Measurements from ENCODE around the gene COBLL1.

COBLL1 gene

GRCh38 chr2:164879901-164880535, 38.4 kb upstream of the COBLL1 start:
- no peaks in the 10 kb centered on the region for H3K9me3 ChIP-seq (ENCODE audit: low read length)
- H4K20me1 ChIP-seq (ENCODE audit: insufficient read depth, low read length) = no peaks in the 10 kb centered on the region
- no peaks in the 10 kb centered on the region for H3K27me3 ChIP-seq (ENCODE audit: insufficient read depth, low read length)
- TF ChIP-seq CTCF (IDR thresholded peaks at IDR 0.05; ENCODE audit: low read length) (no peak), EZH2 (IDR thresholded peaks at IDR 0.05; ENCODE audit: borderline replicate concordance, low read length) (no peak)
- H3K4me3 ChIP-seq (ENCODE audit: low read depth, low read length, poor library complexity, severe bottlenecking) = no peak overlapping the region
- no peak overlapping the region for H3K4me2 ChIP-seq (ENCODE audit: low read length)
- H3K9me2 ChIP-seq (ENCODE audit: low read depth, low read length) = no peaks in the 10 kb centered on the region
- no peaks in the 10 kb centered on the region for H3K4me1 ChIP-seq (ENCODE audit: insufficient read depth, low read length, severe bottlenecking)
- H3K79me2 ChIP-seq (ENCODE audit: insufficient read depth, low read length) = no peaks in the 10 kb centered on the region
- H3K36me3 ChIP-seq (ENCODE audit: insufficient read depth, low read length) = no peaks in the 10 kb centered on the region
- H3K27ac ChIP-seq (ENCODE audit: low read depth, low read length, poor library complexity, severe bottlenecking) = no peak overlapping the region
- H2AFZ ChIP-seq (ENCODE audit: low read length) = no peak overlapping the region
- no peak overlapping the region for H3K9ac ChIP-seq (ENCODE audit: low read length)
- no peaks in the 10 kb centered on the region for H3F3A ChIP-seq (ENCODE audit: insufficient read depth, low read length)

GRCh38 chr2:164877927-164878326, 36.3 kb upstream of the COBLL1 start:
- Histone ChIP-seq H4K20me1 (ENCODE audit: insufficient read depth, low read length) (no peaks in the 10 kb centered on the region), H3K27ac (ENCODE audit: low read depth, low read length, poor library complexity, severe bottlenecking) (no peak overlapping the region), H3K27me3 (ENCODE audit: insufficient read depth, low read length) (no peaks in the 10 kb centered on the region), H3K9ac (ENCODE audit: low read length) (no peak overlapping the region), H2AFZ (ENCODE audit: low read length) (no peak overlapping the region), H3K9me2 (ENCODE audit: low read depth, low read length) (no peaks in the 10 kb centered on the region), H3K36me3 (ENCODE audit: insufficient read depth, low read length) (no peaks in the 10 kb centered on the region), H3K4me2 (ENCODE audit: low read length) (no peak overlapping the region), H3F3A (ENCODE audit: insufficient read depth, low read length) (no peaks in the 10 kb centered on the region), H3K4me1 (ENCODE audit: insufficient read depth, low read length, severe bottlenecking) (no peaks in the 10 kb centered on the region), H3K79me2 (ENCODE audit: insufficient read depth, low read length) (no peaks in the 10 kb centered on the region), H3K9me3 (ENCODE audit: low read length) (no peaks in the 10 kb centered on the region), H3K4me3 (ENCODE audit: low read depth, low read length, poor library complexity, severe bottlenecking) (no peak overlapping the region)
- TF ChIP-seq CTCF (IDR thresholded peaks at IDR 0.05; ENCODE audit: low read length) = no peak
- no peak for TF ChIP-seq EZH2 (IDR thresholded peaks at IDR 0.05; ENCODE audit: borderline replicate concordance, low read length)

GRCh38 chr2:164877169-164877568, 35.5 kb upstream of the COBLL1 start:
- no peaks in the 10 kb centered on the region for H3K9me3 ChIP-seq (ENCODE audit: low read length)
- H2AFZ ChIP-seq (ENCODE audit: low read length) = no peak overlapping the region
- no peaks in the 10 kb centered on the region for H3K36me3 ChIP-seq (ENCODE audit: insufficient read depth, low read length)
- H3K4me1 ChIP-seq (ENCODE audit: insufficient read depth, low read length, severe bottlenecking) = no peaks in the 10 kb centered on the region
- H3K4me3 ChIP-seq (ENCODE audit: low read depth, low read length, poor library complexity, severe bottlenecking) = no peak overlapping the region
- no peak overlapping the region for H3K4me2 ChIP-seq (ENCODE audit: low read length)
- H3F3A ChIP-seq (ENCODE audit: insufficient read depth, low read length) = no peaks in the 10 kb centered on the region
- H3K9me2 ChIP-seq (ENCODE audit: low read depth, low read length) = no peaks in the 10 kb centered on the region
- TF ChIP-seq EZH2 (IDR thresholded peaks at IDR 0.05; ENCODE audit: borderline replicate concordance, low read length) = no peak
- no peak for TF ChIP-seq CTCF (IDR thresholded peaks at IDR 0.05; ENCODE audit: low read length)
- H4K20me1 ChIP-seq (ENCODE audit: insufficient read depth, low read length) = no peaks in the 10 kb centered on the region
- H3K27me3 ChIP-seq (ENCODE audit: insufficient read depth, low read length) = no peaks in the 10 kb centered on the region
- no peak overlapping the region for H3K9ac ChIP-seq (ENCODE audit: low read length)
- H3K79me2 ChIP-seq (ENCODE audit: insufficient read depth, low read length) = no peaks in the 10 kb centered on the region
- H3K27ac ChIP-seq (ENCODE audit: low read depth, low read length, poor library complexity, severe bottlenecking) = no peak overlapping the region

All from OCI-LY1 (cell line).